H1 (cell line): ENCODE measurements around the gene GARIN3. TPM values are rescaled to one million over a fixed set of nuclear protein-coding genes. Genes with fewer than 3 reads are reported as not detected.

ENCODE experiments used
- CTCF ChIA-PET: fragments of 300-600 bp; sonication (Branson Sonifier 250); formaldehyde crosslinking; loops from one replicate; lab custom pipeline; 2021; ENCODE audit not compliant: partially characterized antibody; lab: Charles Lee
- POLR2A ChIA-PET: fragments of 300-600 bp; sonication (Branson Sonifier 250); formaldehyde crosslinking; loops from one replicate; lab custom pipeline; 2021; ENCODE audit warnings: inconsistent platforms; ENCODE audit not compliant: partially characterized antibody; lab: Charles Lee
- DNase-seq, 2 experiments: peaks; one replicate each; pipeline versions ENCODE4 v3.0.0 to v3.0.0-alpha.2; 2010 to 2022; ENCODE audit warnings: low spot score in 2 of 2, low read depth in 1 of 2, mixed read lengths in 1 of 2
- FAIRE-seq: peaks from 2 replicates; lab custom pipeline; 2011; peaks lifted over from hg19 to GRCh38; lab: Jason Lieb, UNC
- H2AFZ ChIP-seq: 2 replicates; pipeline ENCODE4 v1.8.1; 2012; ENCODE audit warnings: low read length, inconsistent platforms
- H2AK5ac ChIP-seq: 2 replicates; pipeline ENCODE4 v1.6.1; 2013; ENCODE audit warnings: low read depth, low read length
- H2BK120ac ChIP-seq: replicated peaks from 2 replicates; pipeline ENCODE3; 2013; ENCODE audit warnings: low read depth, low read length, inconsistent platforms
- H2BK12ac ChIP-seq: 2 replicates; pipeline ENCODE4 v1.6.1; 2013; ENCODE audit warnings: low read depth, low read length
- H2BK15ac ChIP-seq: 2 replicates; pipeline ENCODE4 v1.6.1; 2013; ENCODE audit warnings: low read length
- H2BK20ac ChIP-seq: 2 replicates; pipeline ENCODE4 v1.6.1; 2013; ENCODE audit warnings: low read length
- H2BK5ac ChIP-seq: 2 replicates; pipeline ENCODE4 v1.6.1; 2013; ENCODE audit warnings: low read depth, low read length
- H3K14ac ChIP-seq: 2 replicates; pipeline ENCODE4 v1.6.1; 2013; ENCODE audit warnings: inconsistent platforms; ENCODE audit not compliant: insufficient read length
- H3K18ac ChIP-seq: 2 replicates; pipeline ENCODE4 v1.6.1; 2013; ENCODE audit warnings: low read length; ENCODE audit errors: extremely low read depth
- H3K23ac ChIP-seq: 2 replicates; pipeline ENCODE4 v1.6.1; 2013; ENCODE audit warnings: inconsistent platforms; ENCODE audit not compliant: insufficient read length
- H3K23me2 ChIP-seq: 2 replicates; pipeline ENCODE4 v1.6.1; 2013; ENCODE audit warnings: low read depth, low read length
- H3K27ac ChIP-seq: 2 replicates; pipeline ENCODE4 v1.6.1; 2011; ENCODE audit warnings: low read depth, low read length, inconsistent platforms
- H3K27me3 ChIP-seq, 4 experiments: replicated peaks in 1 of 4; 1 replicate in 1 of 4; 2 replicates in 3 of 4; pipeline versions ENCODE4 v1.6.1 to v1.8.1; 2011 to 2013; ENCODE audit warnings: low read length in 3 of 4, mild to moderate bottlenecking in 3 of 4, inconsistent platforms in 2 of 4, mixed read lengths in 2 of 4, moderate library complexity in 1 of 4; ENCODE audit not compliant: control insufficient read depth in 3 of 4, insufficient read depth in 3 of 4; ENCODE audit errors: extremely low read depth in 1 of 4
- H3K36me3 ChIP-seq, 4 experiments: 2 replicates each; pipeline versions ENCODE4 v1.6.1 to v1.8.1; 2011 to 2013; ENCODE audit warnings: mild to moderate bottlenecking in 4 of 4, low read length in 3 of 4, moderate library complexity in 2 of 4, control low read depth in 1 of 4, inconsistent platforms in 1 of 4; ENCODE audit not compliant: insufficient read depth in 4 of 4, control insufficient read depth in 2 of 4
- H3K4ac ChIP-seq: replicated peaks from 2 replicates; pipeline ENCODE3; 2013; ENCODE audit warnings: low read length, low read depth, mixed read lengths, inconsistent platforms; ENCODE audit not compliant: insufficient read length
- H3K4me1 ChIP-seq, 4 experiments: replicated peaks in 1 of 4; 1 replicate in 1 of 4; 2 replicates in 3 of 4; pipeline versions ENCODE4 v1.6.1 to v1.8.1; 2011 to 2013; ENCODE audit warnings: low read length in 3 of 4, inconsistent platforms in 2 of 4, mixed read lengths in 1 of 4; ENCODE audit not compliant: insufficient read depth in 4 of 4, control insufficient read depth in 3 of 4
- H3K4me2 ChIP-seq, 2 experiments: 2 replicates each; pipeline versions ENCODE4 v1.6.1 to v1.8.1; 2011 to 2013; ENCODE audit warnings: low read depth in 2 of 2, low read length in 2 of 2, control low read depth in 1 of 2, inconsistent platforms in 1 of 2, mild to moderate bottlenecking in 1 of 2; ENCODE audit not compliant: insufficient read depth in 1 of 2
- H3K4me3 ChIP-seq, 4 experiments: fragments of 200-600, 300-600 bp in 1 of 4; sonication (generic), shearing (Covaris generic), sonication (Bioruptor Twin) in 1 of 4; 2 replicates each; pipeline versions ENCODE4 v1.5.1 to v1.8.1; 2011 to 2016; ENCODE audit warnings: low read length in 4 of 4, low read depth in 3 of 4, control low read depth in 2 of 4, inconsistent platforms in 2 of 4, mild to moderate bottlenecking in 2 of 4, mixed read lengths in 1 of 4, moderate library complexity in 1 of 4; ENCODE audit not compliant: insufficient read depth in 2 of 4; ENCODE audit errors: extremely low read depth in 1 of 4
- H3K56ac ChIP-seq: replicated peaks from 2 replicates; pipeline ENCODE3; 2013; ENCODE audit warnings: low read depth, mild to moderate bottlenecking, mixed read lengths, low read length, inconsistent platforms; ENCODE audit not compliant: insufficient read length
- H3K79me1 ChIP-seq: 2 replicates; pipeline ENCODE4 v1.6.1; 2013; ENCODE audit warnings: low read depth, low read length, control low read depth
- H3K79me2 ChIP-seq, 2 experiments: 2 replicates each; pipeline versions ENCODE4 v1.6.1 to v1.8.1; 2012 to 2013; ENCODE audit warnings: low read length in 2 of 2, mild to moderate bottlenecking in 2 of 2, inconsistent platforms in 1 of 2; ENCODE audit not compliant: insufficient read depth in 2 of 2, control insufficient read depth in 1 of 2
- H3K9ac ChIP-seq, 4 experiments: replicated peaks in 1 of 4; 1 replicate in 1 of 4; 2 replicates in 3 of 4; pipeline versions ENCODE4 v1.6.1 to v1.8.1; 2011 to 2013; ENCODE audit warnings: low read depth in 3 of 4, low read length in 3 of 4, control low read depth in 2 of 4, mild to moderate bottlenecking in 2 of 4, moderate library complexity in 2 of 4, inconsistent platforms in 1 of 4; ENCODE audit errors: extremely low read depth in 1 of 4
- H3K9me3 ChIP-seq, 2 experiments: 2 replicates each; pipeline versions ENCODE4 v1.6.1 to v1.8.1; 2012 to 2013; ENCODE audit warnings: mild to moderate bottlenecking in 2 of 2, moderate library complexity in 2 of 2, control low read depth in 1 of 2, inconsistent platforms in 1 of 2, low read depth in 1 of 2, low read length in 1 of 2, mixed read lengths in 1 of 2; ENCODE audit not compliant: insufficient read depth in 2 of 2
- H4K20me1 ChIP-seq, 2 experiments: replicated peaks in 1 of 2; 2 replicates each; pipeline versions ENCODE3 to v1.8.1; 2011 to 2013; ENCODE audit warnings: inconsistent platforms in 2 of 2, low read length in 2 of 2, mild to moderate bottlenecking in 1 of 2; ENCODE audit not compliant: insufficient read depth in 2 of 2, control insufficient read depth in 1 of 2
- H4K5ac ChIP-seq: 2 replicates; pipeline ENCODE4 v1.6.1; 2013; ENCODE audit warnings: low read length, low read depth, mixed read lengths, inconsistent platforms; ENCODE audit not compliant: insufficient read length
- H4K8ac ChIP-seq: 2 replicates; pipeline ENCODE4 v1.8.0; 2013; ENCODE audit warnings: mild to moderate bottlenecking, moderate library complexity, low read length, inconsistent platforms; ENCODE audit not compliant: insufficient read depth; ENCODE audit errors: extremely low read depth
- H4K91ac ChIP-seq: replicated peaks from 2 replicates; pipeline ENCODE3; 2013; ENCODE audit warnings: low read length, mixed read lengths, inconsistent platforms; ENCODE audit not compliant: insufficient read length
- CHD2 ChIP-seq: IDR thresholded peaks from 2 replicates; pipeline ENCODE4 v1.6.1; 2012; ENCODE audit warnings: low read length, improper control_type of control experiment
- EGR1 ChIP-seq: IDR thresholded peaks from 2 replicates; pipeline ENCODE4 v1.6.1; 2011; ENCODE audit warnings: low read depth, low read length, borderline replicate concordance
- EZH2 ChIP-seq: fragments of 200-600 bp; sonication (generic); IDR thresholded peaks from 2 replicates; pipeline ENCODE4 v1.7.1; 2012; ENCODE audit warnings: low read depth, mild to moderate bottlenecking, moderate library complexity, low read length, inconsistent platforms; ENCODE audit not compliant: severe bottlenecking
- GABPA ChIP-seq: IDR thresholded peaks from 2 replicates; pipeline ENCODE4 v1.6.1; 2011; ENCODE audit warnings: mild to moderate bottlenecking, low read length, moderate library complexity, borderline replicate concordance; ENCODE audit not compliant: insufficient read depth
- JUN ChIP-seq: IDR thresholded peaks from 2 replicates; pipeline ENCODE4 v1.6.1; 2011; ENCODE audit warnings: low read depth, mild to moderate bottlenecking, improper control_type of control experiment, low read length
- MAX ChIP-seq: IDR thresholded peaks from 2 replicates; pipeline ENCODE4 v1.6.1; 2012; ENCODE audit warnings: inconsistent platforms
- RAD21 ChIP-seq, 2 experiments: IDR thresholded peaks in 1 of 2; conservative IDR thresholded peaks in 1 of 2; 2 replicates each; pipeline ENCODE4 v1.6.1; 2011; ENCODE audit warnings: low read depth in 2 of 2, low read length in 2 of 2, improper control_type of control experiment in 1 of 2, inconsistent platforms in 1 of 2, mild to moderate bottlenecking in 1 of 2, moderate library complexity in 1 of 2
- RBBP5 ChIP-seq: IDR thresholded peaks from 2 replicates; pipeline ENCODE4 v1.7.1; 2012; ENCODE audit warnings: low read depth, mild to moderate bottlenecking, inconsistent platforms, low read length, moderate library complexity, borderline replicate concordance
- SP2 ChIP-seq: IDR thresholded peaks from 2 replicates; pipeline ENCODE4 v1.6.1; 2012; ENCODE audit warnings: mild to moderate bottlenecking, low read length, inconsistent platforms
- SRF ChIP-seq: IDR thresholded peaks from 2 replicates; pipeline ENCODE4 v1.6.1; 2011; ENCODE audit warnings: mild to moderate bottlenecking, low read depth, low read length, moderate library complexity
- WGBS, 2 experiments: shearing (Covaris generic) in 1 of 2; methylation state at CpG; one replicate each; pipeline versions ENCODE4 v1.1.6 to v1.1.7; 2013 to 2015; ENCODE audit warnings: low lambda C conversion rate in 2 of 2, mixed read lengths in 2 of 2, inconsistent platforms in 1 of 2, low coverage in 1 of 2, missing lambda C conversion rate in 1 of 2; ENCODE audit not compliant: insufficient replicate concordance in 2 of 2, insufficient coverage in 1 of 2, insufficient read length in 1 of 2; ENCODE audit errors: extremely low coverage in 1 of 2, missing lambda C conversion rate in 1 of 2; 5-methylcytosine and 5-hydroxymethylcytosine counted together
- polyA plus RNA-seq, 7 experiments: library from polyadenylated mRNA; depleted of rRNA in 3 of 7; stranded (reverse) in 5 of 7; unstranded in 2 of 7; fragments of >200 nt in 5 of 7; fragments of 200-250 nt in 2 of 7; gene quantifications; 1 replicate in 5 of 7; 2 replicates in 1 of 7; 4 replicates in 1 of 7; pipeline versions ENCODE4 v1.2.1 to v1.2.3, GENCODE V29; 2011 to 2013; ENCODE audit warnings: missing spikeins in 2 of 7, mixed read lengths in 2 of 7
- total RNA-seq: library from RNA; stranded (reverse); fragmentation: NEBNext Ultra II Directional; extraction: Animal tissue kit (Norgen Biotek cat#: 25700); gene quantifications from 2 replicates; pipeline ENCODE4 v1.2.1, GENCODE V29; 2021

GARIN3 gene
- total and polyA plus RNA-seq, 2 of the 8 experiments (the other 6 are each of a cell fraction or from before 2014, with no cell fraction given), result not detected

- no peak overlapping the region for H2BK12ac ChIP-seq
- no peak overlapping the region for H3K4me3 ChIP-seq
- H3K9me3 ChIP-seq, result no peaks in the 10 kb centered on the region
- TF ChIP-seq JUN (no peak), SRF (no peak), SP2 (no peak), GABPA (no peak), EGR1 (no peak), CHD2 (no peak), RBBP5 (no peak), EZH2 (no peak), MAX (no peak), RAD21 (IDR thresholded peaks at IDR 0.05 in 1 of 2, conservative IDR thresholded peaks at IDR 0.05 in 1 of 2; ENCODE audit: low read depth in 2 of 2, low read length in 2 of 2) (no peak)
- TF ChIP-seq, all 59 proteins: peak for 0
- Histone ChIP-seq H4K5ac (no peak overlapping the region), H3K79me1 (no peaks in the 10 kb centered on the region), H2BK5ac (no peak overlapping the region), H4K91ac (no peak overlapping the region), H3K23me2 (no peaks in the 10 kb centered on the region; the same call in 1 of the 2 replicates), H2AK5ac (no peak overlapping the region), H3K27me3 (no peaks in the 10 kb centered on the region), H3K4ac (no peak overlapping the region), H4K20me1 (no peaks in the 10 kb centered on the region), H2BK120ac (no peak overlapping the region), H3K23ac (no peak overlapping the region), H3K4me2 (no peak overlapping the region), H3K18ac (no peak overlapping the region), H2BK20ac (no peak overlapping the region), H3K79me2 (no peaks in the 10 kb centered on the region), H3K14ac (no peak overlapping the region), H3K9ac (no peak overlapping the region), H4K8ac (no peak overlapping the region), H2BK15ac (no peak overlapping the region), H3K4me1 (no peaks in the 10 kb centered on the region), H3K27ac (no peak overlapping the region), H3K36me3 (no peaks in the 10 kb centered on the region), H2AFZ (0 out of 2 replicates have a peak overlapping the region, but pooled peaks have one; percentile 62), H3K56ac (no peak overlapping the region)
- no peak for DNase-seq
- CTCF ChIA-PET, result interaction anchor here (1.0 kb wide), 1 partner anchor 23 kb away, joined by 3 read pairs; no protein-coding TSS in a partner anchor
- POLR2A ChIA-PET, result no interaction called here
- no peak for FAIRE-seq
- WGBS, 2 experiments, result 79% methylated on average over 2 of the region's 2 CpGs; no CpG with 5 or more reads in 1 of the 2 experiments
These were observed 6.3 kb upstream of the GARIN3 start for GRCh38 chr5:157172403-157172802.
